ENCODE data around the gene PGLYRP2.

DNA sequence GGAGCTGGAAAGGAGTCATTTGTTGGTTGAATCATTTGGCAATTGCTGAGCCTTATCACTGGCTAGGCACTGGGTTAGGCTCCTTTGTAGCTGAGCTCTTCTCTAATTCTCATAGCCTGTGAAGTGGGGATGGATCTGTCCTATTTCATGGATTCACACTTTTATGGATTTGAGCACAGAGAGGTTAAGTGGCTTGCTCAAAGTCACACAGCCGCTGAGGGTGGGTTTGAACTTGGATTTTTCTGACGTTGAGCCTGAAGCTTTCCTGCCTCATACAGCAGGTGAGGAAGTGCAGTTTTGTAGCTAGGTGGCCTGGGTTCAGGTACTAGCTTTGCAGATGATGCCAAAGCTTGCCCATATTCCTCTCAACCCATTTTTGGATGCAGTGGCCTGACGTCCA, 48.4 kb upstream of the PGLYRP2 start:
- TF ChIP-seq, protein P1, sequence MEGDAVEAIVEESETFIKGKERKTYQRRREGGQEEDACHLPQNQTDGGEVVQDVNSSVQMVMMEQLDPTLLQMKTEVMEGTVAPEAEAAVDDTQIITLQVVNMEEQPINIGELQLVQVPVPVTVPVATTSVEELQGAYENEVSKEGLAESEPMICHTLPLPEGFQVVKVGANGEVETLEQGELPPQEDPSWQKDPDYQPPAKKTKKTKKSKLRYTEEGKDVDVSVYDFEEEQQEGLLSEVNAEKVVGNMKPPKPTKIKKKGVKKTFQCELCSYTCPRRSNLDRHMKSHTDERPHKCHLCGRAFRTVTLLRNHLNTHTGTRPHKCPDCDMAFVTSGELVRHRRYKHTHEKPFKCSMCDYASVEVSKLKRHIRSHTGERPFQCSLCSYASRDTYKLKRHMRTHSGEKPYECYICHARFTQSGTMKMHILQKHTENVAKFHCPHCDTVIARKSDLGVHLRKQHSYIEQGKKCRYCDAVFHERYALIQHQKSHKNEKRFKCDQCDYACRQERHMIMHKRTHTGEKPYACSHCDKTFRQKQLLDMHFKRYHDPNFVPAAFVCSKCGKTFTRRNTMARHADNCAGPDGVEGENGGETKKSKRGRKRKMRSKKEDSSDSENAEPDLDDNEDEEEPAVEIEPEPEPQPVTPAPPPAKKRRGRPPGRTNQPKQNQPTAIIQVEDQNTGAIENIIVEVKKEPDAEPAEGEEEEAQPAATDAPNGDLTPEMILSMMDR (IDR thresholded peaks at IDR 0.05; ENCODE audit: low read length): no peak
- TF ChIP-seq EZH2phosphoT487 (IDR thresholded peaks at IDR 0.05; ENCODE audit: low read length) (no peak), EZH2 (optimal IDR thresholded peaks at IDR 0.05; ENCODE audit: low read depth, low read length) (no peak)

Data from MM.1S (cell line).